Caki2 (cell line): ENCODE measurements around the gene S100A10. TPM values are rescaled to one million over a fixed set of nuclear protein-coding genes. Genes with fewer than 3 reads are reported as not detected.

Experiments used
- DNase-seq: peaks from one replicate; pipeline ENCODE4 v3.0.0-alpha.2; 2015; ENCODE audit warnings: low read depth
- in situ Hi-C: cut with HindIII; loops from 2 replicates; pipeline ENCODE4 v1.10.0; 2016; ENCODE audit warnings: low sequenced_read_pairs, low pct_unique_long_range_greater_than_20kb, mixed read lengths
- total RNA-seq: library from RNA; depleted of rRNA; stranded (reverse); fragments of >200 nt; shearing (Covaris generic); gene quantifications from 2 replicates; pipeline ENCODE4 v1.2.3, GENCODE V29; 2014; ENCODE audit warnings: low replicate concordance

Gene S100A10
- total RNA-seq, 1 experiment from 2014 or later = 456 TPM

DNA sequence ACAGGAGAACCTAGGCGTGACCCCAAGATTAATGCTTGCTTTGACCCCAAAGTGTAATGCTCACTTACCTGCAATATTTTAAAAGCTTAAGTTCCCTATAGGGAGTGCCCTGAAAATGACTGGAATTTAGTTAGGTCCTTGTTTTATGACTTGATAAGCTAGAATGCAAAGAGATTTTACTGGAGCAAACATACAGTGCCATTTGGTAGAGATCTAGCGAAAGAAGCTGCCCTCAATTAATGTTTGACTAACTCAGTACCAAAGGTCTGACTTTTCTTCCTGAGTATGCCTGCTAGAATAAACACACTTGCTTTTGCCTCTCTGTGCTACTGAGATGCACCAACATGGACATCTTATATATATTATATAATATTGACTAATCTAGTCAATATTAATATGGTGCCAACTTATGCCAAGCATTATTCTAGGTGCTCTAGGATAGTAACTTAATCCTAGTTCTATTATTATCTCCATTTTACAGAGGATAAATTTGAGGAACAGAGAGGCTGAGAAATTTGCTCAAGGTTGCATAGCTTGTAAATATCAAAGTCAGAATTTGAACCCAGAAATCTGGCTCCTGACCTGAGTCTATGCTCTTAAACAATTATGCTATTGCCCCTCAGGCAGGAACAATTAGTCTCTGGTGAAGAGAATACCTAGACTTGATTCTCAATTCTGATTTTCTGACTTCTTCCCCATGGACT is 18.2 kb downstream of the S100A10 start:
- in situ Hi-C loops = no loop called here
- DNase-seq = peak; percentile 56

DNA sequence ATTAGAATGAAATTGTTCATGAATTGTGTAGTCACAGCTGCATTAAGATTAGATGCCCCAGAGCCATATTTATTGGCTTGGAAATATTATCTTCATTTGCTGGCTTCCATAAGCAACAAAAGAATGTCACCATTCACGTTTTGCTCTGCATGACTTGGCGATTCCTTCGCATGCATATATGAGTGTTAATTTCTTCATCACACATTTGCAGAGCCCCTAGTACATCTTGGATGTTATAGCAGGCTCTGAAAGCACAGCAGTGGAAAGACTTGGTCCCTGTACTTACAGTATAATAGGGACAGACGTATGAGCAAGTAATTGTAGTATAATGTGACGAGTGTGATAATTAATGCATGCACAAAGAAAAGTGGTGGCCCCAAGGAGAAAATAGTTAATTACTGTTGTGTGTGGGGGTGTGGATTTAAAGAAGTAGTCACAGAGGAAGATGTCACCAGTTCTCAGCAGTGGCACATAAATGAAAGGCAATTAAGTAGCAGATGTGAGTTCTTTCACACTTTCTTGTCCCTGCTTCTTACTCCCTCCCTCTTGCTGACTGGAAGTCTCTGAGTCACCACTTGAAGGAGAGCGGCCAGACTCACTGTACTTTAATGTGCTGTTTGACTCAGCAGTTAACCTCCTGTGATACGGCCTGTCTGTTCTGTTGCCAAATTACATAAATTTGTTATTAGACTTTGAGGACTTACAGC is 21.0 kb downstream of the S100A10 start:
- DNase-seq = peak; percentile 91

DNA sequence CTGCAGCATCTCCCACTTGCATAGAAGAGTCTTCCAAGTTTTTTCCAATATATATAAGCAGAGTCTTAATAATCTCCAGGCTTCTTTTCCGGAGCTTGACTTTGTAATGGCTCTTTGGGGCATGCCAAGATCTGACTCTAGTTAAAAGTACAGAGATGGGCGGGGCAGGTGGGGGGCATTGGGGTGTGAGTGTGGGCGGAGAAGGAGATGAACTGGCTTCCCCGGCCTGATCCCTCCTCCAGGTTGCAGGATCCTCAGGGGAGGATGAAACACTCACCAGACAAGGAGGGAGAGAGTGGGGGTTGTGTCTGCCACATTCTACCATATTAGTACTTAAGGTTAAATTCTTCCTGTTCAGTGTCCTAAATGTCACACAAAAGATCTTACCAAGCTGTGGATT is 23.0 kb downstream of the S100A10 start:
- peak; percentile 26 for DNase-seq
- in situ Hi-C loops = no loop called here

More for the DNA sequence above, 21.0 kb downstream of the S100A10 start:
- in situ Hi-C loops = no loop called here

DNA sequence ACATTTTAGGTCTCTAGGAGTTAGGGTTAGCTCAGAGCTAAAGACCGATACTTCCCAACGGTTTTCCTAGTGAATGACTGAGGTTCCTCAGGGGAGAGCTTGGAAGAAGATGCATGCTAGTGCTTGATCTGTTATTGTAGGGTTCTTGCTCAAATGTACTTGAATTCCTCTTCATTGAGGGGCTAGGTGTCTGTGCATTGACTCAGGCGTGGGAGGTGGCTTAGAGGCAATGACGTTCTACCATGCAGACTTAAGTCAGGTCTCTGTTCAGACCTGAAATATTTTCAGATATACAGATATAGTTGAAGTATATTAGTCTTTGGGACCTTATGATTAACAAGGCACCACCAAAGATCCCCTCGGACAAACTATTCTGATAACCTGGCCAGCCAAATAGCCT is 23.5 kb downstream of the S100A10 start:
- in situ Hi-C loops = no loop called here
- no peak for DNase-seq

DNA sequence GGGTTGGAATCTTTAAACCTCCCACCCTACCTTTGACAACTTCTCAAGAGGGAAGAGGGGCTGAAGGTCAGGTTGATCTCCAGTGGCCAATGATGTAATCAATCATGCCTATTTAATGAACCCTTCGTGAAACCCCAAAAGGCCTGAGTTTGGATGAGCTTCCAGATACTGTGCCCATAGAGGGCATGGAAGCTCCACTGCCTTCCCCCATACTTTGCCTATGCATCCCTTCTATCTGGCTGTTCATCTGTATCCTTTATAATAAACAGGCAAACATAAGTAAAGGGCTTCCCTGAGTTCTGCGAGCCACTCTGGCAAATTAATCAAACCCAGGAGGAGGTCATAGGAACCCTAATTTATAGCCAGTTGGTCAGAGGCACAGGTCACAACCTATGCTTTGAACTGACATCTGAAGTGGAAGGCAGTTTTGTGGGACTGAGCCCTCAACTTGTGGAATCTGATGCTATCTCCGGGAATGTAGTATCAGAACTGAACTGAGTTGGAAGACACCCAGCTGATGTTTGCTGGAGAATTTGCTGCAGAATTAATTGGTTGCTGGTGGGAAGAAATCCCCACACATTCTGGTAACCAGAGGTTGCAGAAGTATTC is 24.8 kb downstream of the S100A10 start:
- in situ Hi-C loops = no loop called here
- DNase-seq = no peak

DNA sequence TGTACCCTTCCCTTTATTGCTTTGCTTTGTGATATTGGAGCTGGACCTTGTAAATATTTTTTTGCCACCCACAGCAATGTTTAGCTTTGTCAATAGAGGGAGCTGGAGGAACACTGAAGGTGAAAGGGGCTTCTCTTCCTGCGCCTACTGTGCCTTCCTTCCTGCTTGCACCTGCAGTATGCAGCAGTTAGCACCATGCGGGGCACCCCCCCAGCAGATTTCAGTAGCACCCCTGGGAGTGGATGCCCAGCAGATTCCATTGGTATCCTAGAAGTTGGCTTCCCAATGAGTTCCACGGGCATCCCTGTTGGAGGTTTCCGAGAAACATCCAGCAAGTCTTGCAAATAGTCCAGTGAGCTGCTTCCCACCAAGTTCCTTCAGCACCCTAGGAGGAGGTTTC is 25.6 kb downstream of the S100A10 start:
- in situ Hi-C loops = no loop called here
- peak; percentile 72 for DNase-seq

DNA sequence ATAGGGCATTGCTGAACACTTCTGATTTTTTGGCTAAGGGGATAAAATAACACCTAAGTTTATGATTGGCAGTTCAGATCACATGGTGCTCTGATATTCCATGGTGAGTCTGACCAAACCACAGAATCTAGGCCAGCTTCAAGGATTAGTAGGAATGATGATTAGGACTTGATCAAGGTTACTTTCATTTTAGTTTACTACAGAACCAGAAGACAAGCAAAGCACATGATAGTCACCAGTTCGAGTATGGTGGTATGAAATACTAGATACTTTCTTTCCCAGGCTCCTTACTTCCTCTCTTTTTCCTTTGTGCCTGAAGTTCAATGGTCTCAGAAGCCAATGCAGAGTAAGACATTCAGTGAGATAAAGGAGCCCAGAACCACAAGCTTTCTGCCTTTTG is 26.6 kb downstream of the S100A10 start:
- in situ Hi-C loops = no loop called here
- DNase-seq = no peak

DNA sequence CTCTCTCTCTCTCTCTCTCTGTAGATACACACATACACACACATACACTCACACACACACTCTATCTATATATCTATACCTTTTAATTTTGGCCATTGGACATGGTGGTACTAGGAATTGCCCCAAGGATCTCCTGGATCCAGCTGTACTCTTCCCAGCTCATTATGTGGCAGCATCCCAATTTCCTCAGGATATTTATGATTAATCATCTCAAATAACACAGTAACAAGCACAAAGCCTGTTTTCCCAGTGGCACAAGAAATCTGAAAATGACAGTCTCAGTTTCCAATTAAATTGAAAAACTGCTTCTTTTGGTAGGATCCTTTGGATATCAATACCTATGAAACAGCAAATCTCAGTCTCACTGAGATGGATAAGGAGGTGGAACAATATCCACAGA is 27.6 kb downstream of the S100A10 start:
- no peak for DNase-seq
- in situ Hi-C loops = no loop called here

DNA sequence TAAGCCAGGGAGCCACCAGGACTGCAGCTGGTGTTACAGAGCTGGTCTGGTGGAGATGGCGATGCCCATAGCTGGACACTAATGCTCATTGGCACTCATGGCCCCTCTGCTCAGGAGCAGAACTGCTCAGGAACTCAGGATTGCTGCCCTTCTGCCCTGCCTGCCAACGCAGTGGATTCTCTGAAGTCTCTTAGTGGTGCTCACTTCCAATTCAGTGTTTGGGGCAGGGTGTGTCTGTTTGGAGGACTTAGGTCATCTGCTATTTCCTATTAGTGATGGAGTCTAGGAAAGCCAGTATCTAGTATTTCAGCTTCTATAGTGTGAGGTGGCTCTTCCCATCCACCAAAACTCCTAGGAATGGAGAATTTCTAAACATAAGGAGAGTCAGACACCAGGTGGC is 29.1 kb downstream of the S100A10 start:
- in situ Hi-C loops = no loop called here
- no peak for DNase-seq

DNA sequence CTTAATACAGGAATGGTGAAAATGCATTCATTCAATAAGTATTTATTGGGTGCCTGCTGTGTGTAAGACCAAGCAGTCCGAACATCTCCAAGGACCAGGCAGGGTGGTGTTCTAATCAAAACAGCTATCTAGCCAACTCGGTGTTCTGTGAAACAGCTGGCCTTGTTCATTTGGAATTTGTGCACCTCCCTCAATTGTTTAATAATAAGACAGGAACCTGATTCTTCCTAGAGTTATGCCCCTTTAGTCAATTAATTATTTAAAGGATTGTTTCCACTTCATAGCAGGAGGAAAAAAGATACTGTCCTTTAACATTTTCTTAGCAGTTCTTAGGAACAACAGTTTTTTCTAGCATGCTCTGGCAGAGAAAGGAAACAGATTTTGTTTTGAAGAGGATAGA is 30.4 kb downstream of the S100A10 start:
- no peak for DNase-seq
- in situ Hi-C loops = no loop called here

DNA sequence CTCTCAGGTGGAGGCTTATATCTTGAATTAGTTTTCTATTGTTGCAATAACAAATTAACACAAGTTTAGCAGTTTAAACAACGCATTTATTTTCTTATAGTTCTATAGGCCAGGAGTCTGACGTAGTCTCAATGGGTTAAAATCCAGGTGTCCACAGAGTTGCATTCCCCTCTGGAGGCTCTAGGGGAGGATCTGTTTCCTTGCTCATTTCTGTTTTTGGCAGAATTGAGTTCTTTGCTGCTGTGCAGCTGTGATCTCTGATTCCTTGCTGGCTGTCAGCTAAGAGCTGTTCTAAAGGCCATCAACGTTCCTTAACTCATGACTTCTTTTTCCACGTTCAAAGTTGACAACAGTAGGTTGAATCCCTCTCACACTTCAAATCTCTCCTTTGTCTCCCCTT is 31.8 kb downstream of the S100A10 start:
- in situ Hi-C loops = no loop called here
- no peak for DNase-seq

DNA sequence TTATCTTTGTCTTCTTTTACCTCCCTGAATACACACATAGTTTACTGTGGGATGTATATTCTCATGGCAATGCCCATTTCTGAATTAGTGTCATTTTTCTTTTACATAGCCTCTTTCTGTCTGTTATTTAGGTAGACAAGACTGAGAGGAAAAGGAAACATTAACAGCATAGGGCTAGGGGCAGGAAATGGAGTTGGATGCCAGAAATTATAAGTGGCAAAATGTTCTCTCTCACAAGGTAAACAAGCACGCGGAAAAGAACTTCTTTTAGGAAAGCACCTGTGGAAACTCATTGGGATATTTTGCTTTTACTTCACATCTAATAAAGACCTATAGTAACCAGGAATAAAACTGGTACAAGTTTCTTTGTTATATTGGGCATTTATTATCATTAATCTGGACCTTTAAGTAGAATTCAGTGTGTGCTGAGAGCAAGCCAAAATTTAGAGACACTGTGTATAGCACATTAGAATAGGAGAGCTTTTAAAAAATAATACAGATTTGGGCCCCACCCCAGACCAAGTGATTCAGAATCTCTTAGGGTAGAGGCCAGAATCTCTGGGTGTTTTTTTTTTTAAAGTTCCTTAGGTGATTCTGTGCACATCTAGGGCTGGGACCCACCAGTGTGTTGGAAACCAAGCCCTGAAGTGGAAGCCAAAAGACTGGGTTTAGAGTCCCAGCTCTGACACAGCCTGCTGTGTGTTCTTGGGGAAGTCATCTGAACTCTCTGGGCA is 32.7 kb downstream of the S100A10 start:
- DNase-seq = no peak
- in situ Hi-C loops = no loop called here

DNA sequence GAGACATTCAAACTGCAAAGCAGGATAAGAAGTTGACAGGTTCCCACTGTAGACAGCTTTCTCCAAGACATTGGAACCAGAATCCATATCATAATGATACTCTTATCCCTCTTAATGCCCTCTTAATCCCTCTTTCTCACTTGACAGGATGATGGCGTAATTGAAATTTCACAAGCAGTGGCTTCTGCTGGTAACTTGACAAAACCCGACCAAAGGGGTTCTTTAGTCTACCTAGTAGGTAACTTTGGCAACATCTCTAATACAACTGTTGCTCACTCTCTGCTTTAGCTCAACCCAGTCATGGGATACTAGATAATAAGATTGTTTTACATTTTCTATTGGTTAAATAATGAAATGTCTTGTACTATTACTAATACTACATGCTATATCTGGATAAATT is 34.7 kb downstream of the S100A10 start:
- in situ Hi-C loops = no loop called here
- DNase-seq = no peak

DNA sequence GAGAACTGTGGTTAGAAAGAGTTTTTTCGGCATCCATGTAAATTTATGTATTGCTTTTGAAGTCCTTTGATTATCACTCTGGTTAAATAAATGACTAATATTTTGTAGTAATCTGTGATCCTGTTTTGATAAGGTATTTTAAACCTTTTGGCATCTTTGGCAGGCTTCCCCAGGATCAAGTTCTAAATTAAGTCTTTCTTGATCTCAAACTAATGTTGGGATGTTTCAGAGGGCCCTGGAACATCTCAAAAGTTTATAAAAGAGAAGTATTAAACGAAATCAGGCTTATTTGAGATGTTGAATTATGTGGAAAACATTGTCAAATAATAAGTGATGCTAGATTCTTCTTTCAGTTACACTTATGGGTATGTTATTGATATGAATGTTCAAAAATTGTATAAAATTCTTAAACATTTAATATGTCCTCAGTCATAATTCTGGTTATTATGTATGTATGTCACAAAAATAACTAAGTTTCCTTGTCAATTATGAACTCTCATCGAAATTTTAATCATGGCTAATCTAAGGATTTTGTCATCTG is 36.6 kb downstream of the S100A10 start:
- DNase-seq = no peak
- in situ Hi-C loops = no loop called here

DNA sequence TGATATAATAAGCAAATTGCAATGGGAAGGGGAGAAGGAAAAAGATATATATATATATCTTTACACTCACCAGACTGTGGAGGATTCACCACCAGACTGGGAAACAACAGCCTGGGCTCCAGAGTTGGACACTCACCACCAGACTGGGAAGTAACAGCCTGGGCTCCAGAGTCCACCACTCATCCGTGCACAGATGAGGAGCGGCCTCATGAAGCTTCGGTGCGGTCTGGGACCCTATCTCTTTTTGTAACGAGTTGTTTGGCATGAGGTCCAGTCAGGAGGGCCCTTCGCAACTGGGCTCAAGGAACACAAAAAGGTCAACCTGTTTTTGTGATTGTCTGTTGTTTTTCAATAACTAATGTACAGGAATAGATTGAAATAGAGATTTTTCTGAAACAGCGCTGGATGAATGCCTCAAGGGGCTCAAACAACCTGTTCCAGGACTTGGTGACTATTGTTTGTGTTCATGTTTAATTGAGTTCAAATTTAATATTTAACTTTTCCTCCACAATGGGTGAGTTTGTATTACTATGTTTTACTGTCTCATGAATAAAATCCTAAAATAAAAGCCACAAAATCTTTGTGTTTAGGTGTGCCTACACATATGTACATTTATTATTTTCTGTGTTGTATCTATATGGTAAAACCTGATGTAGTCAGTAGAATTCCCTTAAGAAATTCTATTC is 40.1 kb downstream of the S100A10 start:
- DNase-seq = no peak
- in situ Hi-C loops = no loop called here

DNA sequence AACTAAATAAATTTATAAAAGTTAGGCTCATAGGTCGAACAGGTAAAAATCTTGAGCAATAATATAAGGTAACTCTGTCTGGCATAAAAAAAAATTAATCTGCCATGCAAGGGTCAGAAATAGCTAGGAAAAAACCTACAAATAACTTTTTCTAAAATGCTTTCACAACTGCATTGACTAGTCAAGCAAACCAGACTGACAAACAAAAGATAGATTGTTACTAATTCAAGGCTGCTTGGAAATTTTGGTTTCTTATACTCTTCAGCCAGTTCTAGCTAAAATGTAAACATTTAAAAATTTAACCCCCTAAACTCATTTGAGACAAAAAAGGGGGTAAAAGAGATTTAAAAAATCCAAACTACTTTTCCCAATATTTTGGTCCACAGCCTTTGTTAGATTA is 40.8 kb downstream of the S100A10 start:
- no peak for DNase-seq
- in situ Hi-C loops = no loop called here

DNA sequence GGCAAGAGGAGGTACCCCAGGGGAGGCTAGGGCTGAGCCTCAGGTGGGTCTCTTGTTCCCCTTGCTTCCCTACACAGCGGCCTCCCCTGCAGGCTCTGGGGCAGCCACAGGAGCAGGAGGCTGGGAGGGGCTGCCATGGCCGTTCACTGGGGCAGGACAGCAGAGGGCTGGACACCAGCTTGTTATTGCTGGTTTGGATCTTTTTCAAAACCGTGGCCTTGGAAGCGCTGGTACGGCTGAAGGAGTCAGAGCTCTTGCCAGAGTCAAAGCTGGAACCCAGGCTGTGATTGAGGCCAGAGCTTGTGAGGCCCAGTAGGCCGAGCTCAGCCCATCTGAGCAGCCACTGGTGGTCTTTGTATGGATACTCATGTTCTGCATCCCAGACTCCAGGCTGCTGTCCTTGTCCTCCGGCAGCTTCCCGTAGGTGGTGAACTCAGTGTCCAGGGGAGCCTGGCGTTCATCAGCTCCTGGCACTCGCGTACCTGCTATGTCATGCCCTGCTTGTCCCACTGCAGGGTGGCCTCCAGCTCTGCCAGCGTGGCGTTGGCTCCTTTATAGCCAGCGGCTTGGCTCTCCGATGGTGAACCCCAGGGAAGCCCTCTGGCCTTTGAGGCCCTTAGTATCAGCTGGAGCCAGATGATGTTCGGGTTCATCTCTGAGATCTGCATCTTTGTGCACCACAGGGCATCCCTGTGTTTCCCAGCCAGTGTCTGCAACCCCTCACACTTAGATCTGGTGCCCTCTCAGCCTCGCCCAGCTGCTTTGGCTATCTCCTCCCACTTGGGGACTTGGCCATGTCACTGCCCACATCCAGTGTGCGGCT is 44.1 kb downstream of the S100A10 start:
- in situ Hi-C loops = no loop called here

More for the DNA sequence above, 44.1 kb downstream of the S100A10 start:
- no peak for DNase-seq
